Measurements from ENCODE around the gene ERMP1.
"Not testable (repeated sequence)": the region's sequence is repeated elsewhere in the genome, so short reads cannot be mapped to it uniquely, and the experiment has no call there.

The ERMP1 gene

GRCh38 chr9:5819174-5819573 is 13.7 kb downstream of the ERMP1 start:
- no peak for DNase-seq (ENCODE audit: low spot score)

- DNase-seq (ENCODE audit: low spot score) = no peak
These were observed 14.3 kb downstream of the ERMP1 start for GRCh38 chr9:5818424-5819142.

- DNase-seq (ENCODE audit: low spot score) = no peak
These were observed 15.1 kb downstream of the ERMP1 start for GRCh38 chr9:5817862-5818261.

GRCh38 chr9:5815461-5815860 is 17.5 kb downstream of the ERMP1 start:
- no peak for DNase-seq (ENCODE audit: low spot score)

- no peak for DNase-seq (ENCODE audit: low spot score)
These were observed 19.1 kb downstream of the ERMP1 start for GRCh38 chr9:5813824-5814223.

- no peak for DNase-seq (ENCODE audit: low spot score)
These were observed 21.2 kb downstream of the ERMP1 start for GRCh38 chr9:5811751-5812150.

- DNase-seq (ENCODE audit: low spot score) = no peak
These were observed 27.4 kb downstream of the ERMP1 start for GRCh38 chr9:5805478-5805877.

GRCh38 chr9:5801739-5802113 is 31.2 kb downstream of the ERMP1 start:
- DNase-seq (ENCODE audit: low spot score) = no peak

GRCh38 chr9:5800969-5801738 is 31.8 kb downstream of the ERMP1 start:
- DNase-seq (ENCODE audit: low spot score) = no peak

- DNase-seq (ENCODE audit: low spot score) = not testable (repeated sequence)
These were observed 32.5 kb downstream of the ERMP1 start for GRCh38 chr9:5800378-5800777.

- no peak for DNase-seq (ENCODE audit: low spot score)
These were observed 33.6 kb downstream of the ERMP1 start for GRCh38 chr9:5799314-5799713.

GRCh38 chr9:5798581-5798980 is 34.3 kb downstream of the ERMP1 start:
- DNase-seq (ENCODE audit: low spot score) = no peak

- no peak for DNase-seq (ENCODE audit: low spot score)
These were observed 36.6 kb downstream of the ERMP1 start for GRCh38 chr9:5796298-5796697.

GRCh38 chr9:5793812-5794211 is 39.1 kb downstream of the ERMP1 start:
- no peak for DNase-seq (ENCODE audit: low spot score)

- no peak for DNase-seq (ENCODE audit: low spot score)
These were observed 41.0 kb downstream of the ERMP1 start for GRCh38 chr9:5791870-5792269.

GRCh38 chr9:5790923-5791322 is 42.0 kb downstream of the ERMP1 start:
- DNase-seq (ENCODE audit: low spot score) = no peak

GRCh38 chr9:5789489-5789888 is 43.4 kb downstream of the ERMP1 start:
- DNase-seq (ENCODE audit: low spot score) = no peak

GRCh38 chr9:5787759-5788302 is 45.1 kb downstream of the ERMP1 start:
- DNase-seq (ENCODE audit: low spot score) = no peak

- no peak for DNase-seq (ENCODE audit: low spot score)
These were observed 45.7 kb downstream of the ERMP1 start for GRCh38 chr9:5787220-5787619.

GRCh38 chr9:5786370-5787127 is 46.4 kb downstream of the ERMP1 start:
- DNase-seq (ENCODE audit: low spot score) = no peak

- DNase-seq (ENCODE audit: low spot score) = no peak
These were observed 48.2 kb downstream of the ERMP1 start for GRCh38 chr9:5784526-5785315.

- DNase-seq (ENCODE audit: low spot score) = no peak
These were observed 48.9 kb downstream of the ERMP1 start for GRCh38 chr9:5783982-5784381.
